Omental fat pad (tissue), 4 donors: ENCODE results near the gene ANKRD39. TPM values are rescaled to one million over a fixed set of nuclear protein-coding genes. Genes with fewer than 3 reads are reported as not detected.

Experiments
- ATAC-seq: fragments of 150-250 bp; one replicate; pipeline ENCODE4 v1.9.1; 2016; ENCODE audit warnings: mild to moderate bottlenecking, moderate library complexity; ENCODE audit not compliant: low FRiP score
- DNase-seq: peaks from one replicate; pipeline ENCODE4 v3.0.0-alpha.2; 2019; ENCODE audit warnings: low spot score
- total RNA-seq, 4 donors: library from RNA; depleted of rRNA; stranded (reverse); fragments of >200 nt; gene quantifications; one replicate each; pipeline ENCODE4 v1.1.0, GENCODE V29; 2016
- TF ChIP-seq, protein P1 (sequence below), 3 donors: fragments of 450-650 bp; IDR thresholded peaks; one replicate each; pipeline ENCODE4 v1.5.1; 2016 to 2017; ENCODE audit warnings: antibody characterized with exemption in 3 of 3, mild to moderate bottlenecking in 3 of 3, moderate library complexity in 2 of 3

The ANKRD39 gene, protein sequence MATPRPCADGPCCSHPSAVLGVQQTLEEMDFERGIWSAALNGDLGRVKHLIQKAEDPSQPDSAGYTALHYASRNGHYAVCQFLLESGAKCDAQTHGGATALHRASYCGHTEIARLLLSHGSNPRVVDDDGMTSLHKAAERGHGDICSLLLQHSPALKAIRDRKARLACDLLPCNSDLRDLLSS
- 10 to 100 TPM in 2 of 4 donors, 1 to 10 TPM in 2; 6.6 to 15.3 (median 10.3) TPM for total RNA-seq

DNA sequence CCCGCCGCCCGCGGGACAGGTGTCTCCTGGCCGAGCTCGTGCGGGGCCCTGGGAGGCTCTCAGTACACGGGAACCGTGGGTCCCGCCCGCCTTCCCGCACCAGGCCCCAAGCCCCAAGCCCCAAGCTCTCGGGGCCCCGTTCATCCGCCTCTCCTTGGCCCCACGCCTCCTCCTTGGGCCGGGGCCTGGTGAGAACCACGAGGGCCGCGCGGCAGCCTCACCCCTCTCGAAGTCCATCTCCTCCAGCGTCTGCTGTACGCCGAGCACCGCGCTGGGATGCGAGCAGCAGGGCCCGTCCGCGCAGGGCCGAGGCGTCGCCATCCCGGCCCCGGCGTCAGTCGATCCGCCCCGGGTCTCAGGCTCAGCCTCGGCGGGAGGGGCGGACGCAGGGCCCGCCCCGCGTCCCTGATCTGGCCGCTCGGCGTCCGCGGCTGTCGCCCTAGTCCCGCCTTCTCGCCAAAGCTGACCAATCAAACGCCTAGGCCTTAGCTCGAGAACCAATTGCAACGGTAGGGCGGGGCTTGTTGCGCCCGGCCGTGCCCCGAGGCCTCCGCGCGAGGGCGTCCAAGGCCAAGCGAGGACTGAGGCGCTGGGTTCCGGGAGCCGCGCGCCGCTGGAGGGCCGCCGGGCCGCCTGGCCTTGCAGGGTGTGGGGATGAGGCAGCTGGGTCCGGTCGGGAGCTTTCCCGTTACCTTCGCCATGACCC lies at the start of gene ANKRD39:
ANKRD39 (minus strand) TSS at position 350 of the 706 bp plus-strand sequence; CDS start at position 321, 29 bp downstream.
- DNase-seq (peak; percentile 93), ATAC-seq (peak; percentile 95)
- TF ChIP-seq, protein P1, sequence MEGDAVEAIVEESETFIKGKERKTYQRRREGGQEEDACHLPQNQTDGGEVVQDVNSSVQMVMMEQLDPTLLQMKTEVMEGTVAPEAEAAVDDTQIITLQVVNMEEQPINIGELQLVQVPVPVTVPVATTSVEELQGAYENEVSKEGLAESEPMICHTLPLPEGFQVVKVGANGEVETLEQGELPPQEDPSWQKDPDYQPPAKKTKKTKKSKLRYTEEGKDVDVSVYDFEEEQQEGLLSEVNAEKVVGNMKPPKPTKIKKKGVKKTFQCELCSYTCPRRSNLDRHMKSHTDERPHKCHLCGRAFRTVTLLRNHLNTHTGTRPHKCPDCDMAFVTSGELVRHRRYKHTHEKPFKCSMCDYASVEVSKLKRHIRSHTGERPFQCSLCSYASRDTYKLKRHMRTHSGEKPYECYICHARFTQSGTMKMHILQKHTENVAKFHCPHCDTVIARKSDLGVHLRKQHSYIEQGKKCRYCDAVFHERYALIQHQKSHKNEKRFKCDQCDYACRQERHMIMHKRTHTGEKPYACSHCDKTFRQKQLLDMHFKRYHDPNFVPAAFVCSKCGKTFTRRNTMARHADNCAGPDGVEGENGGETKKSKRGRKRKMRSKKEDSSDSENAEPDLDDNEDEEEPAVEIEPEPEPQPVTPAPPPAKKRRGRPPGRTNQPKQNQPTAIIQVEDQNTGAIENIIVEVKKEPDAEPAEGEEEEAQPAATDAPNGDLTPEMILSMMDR (IDR thresholded peaks at IDR 0.05) = peak in 2 of 3 donors; percentile 17 to 62

- peak; percentile 56 for ATAC-seq
- no peak for DNase-seq
- TF ChIP-seq, protein P1 (IDR thresholded peaks at IDR 0.05) = no peak
These were observed 48.9 kb upstream of the ANKRD39 start for GRCh38 chr2:96906729-96907114.

- no peak for ATAC-seq
- DNase-seq = no peak
- TF ChIP-seq, protein P1 (IDR thresholded peaks at IDR 0.05) = no peak
These were observed 46.0 kb upstream of the ANKRD39 start for GRCh38 chr2:96903815-96904214.

DNA sequence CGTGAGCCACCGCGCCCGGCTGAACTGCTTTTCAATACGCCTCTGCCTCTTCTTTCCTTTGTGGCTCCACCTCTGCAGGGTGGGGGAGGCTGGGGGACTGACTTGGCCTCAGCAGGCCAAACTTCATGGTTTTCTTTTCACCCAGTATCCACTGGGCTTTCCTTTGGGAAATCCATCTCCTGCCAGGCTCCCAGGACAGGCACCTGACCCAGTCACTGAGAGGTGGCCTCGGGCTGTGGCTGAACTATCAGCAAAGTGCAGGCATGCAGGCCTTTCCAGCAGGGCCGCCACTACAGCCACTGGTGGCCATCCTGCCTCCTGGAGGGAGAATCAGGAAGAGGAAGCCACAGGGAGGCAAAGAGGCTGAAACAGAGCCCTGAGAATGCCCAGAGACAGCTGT lies 45.5 kb upstream of the ANKRD39 start:
- TF ChIP-seq, protein P1 (IDR thresholded peaks at IDR 0.05) = no peak
- no peak for ATAC-seq
- no peak for DNase-seq

- DNase-seq = no peak
- TF ChIP-seq, protein P1 (IDR thresholded peaks at IDR 0.05) = no peak
- no peak for ATAC-seq
These were observed 42.4 kb upstream of the ANKRD39 start for GRCh38 chr2:96900237-96900636.

DNA sequence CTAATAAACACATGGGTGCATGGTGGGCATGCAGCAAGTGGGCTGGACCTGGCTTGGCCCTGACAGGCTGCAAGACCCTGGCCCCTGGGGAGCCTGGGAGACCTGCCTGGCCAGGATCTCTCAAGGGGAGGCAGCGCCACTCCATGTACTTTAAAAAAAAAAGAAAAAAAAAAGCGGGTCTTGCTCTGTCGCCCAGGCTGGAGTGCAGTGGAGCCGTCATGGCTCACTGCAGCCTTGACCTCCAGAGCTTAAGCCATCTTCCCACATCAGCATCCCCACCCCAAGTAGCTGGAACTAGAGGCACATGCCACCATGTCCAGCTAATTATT lies 41.6 kb upstream of the ANKRD39 start:
- TF ChIP-seq, protein P1 (IDR thresholded peaks at IDR 0.05) = no peak
- ATAC-seq (no peak), DNase-seq (no peak)
